A549 treated with CORT108297 at 1 μM for 4 hours (cell line): Measurements from ENCODE around the gene KCNE4. TPM values are rescaled to one million over a fixed set of nuclear protein-coding genes. Genes with fewer than 3 reads are reported as not detected.

Experiments used
- total RNA-seq: library from RNA; stranded (reverse); fragments of 200-300 nt; extraction: Qiagen RNA extraction; gene quantifications from 5 replicates; pipeline ENCODE4 v1.2.3, GENCODE V29; 2022

KCNE4 gene, protein sequence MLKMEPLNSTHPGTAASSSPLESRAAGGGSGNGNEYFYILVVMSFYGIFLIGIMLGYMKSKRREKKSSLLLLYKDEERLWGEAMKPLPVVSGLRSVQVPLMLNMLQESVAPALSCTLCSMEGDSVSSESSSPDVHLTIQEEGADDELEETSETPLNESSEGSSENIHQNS
- 0.66 to 0.90 TPM (median 0.83 TPM) in 5 replicates for total RNA-seq

DNA sequence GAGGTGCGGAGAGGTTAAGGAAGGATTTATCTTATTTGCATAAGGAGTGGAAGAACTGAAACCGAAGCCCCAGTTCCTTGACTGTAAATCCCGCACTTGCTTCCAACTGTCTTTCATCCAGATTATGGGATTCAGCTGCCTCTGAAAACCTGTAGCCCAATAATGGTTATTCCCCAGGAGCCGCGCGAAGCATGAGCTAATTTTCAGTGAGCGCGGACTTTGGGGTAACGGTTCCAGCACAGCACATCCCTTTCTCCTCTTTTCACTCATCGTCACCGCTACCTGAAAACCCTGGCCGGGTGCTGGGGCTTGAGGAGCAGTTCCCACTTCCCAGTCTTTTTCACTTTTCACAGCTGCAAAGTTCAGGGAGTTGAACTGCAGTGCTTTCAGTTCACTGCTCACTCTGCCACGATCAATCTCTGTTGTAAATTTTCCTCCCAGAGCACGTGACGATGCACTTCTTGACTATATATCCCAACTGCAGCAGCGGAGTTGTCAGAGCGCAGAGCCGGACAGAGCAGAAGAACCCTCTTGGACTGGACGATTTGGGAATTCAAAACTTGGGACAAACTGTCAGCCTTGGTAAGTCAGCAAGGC, at the start of gene KCNE4:
TSS of gene KCNE4 (plus strand) at position 498 of the 597 bp plus-strand sequence. CDS start 641 bp downstream, outside the sequence.

Other genes with a start within 250 kb of the KCNE4 start
- gene ACSL3, start 191.2 kb upstream of the KCNE4 start, total RNA-seq = 83.0 to 147 TPM (median 101 TPM) in 5 replicates